ENCODE measurements around the gene FGF6. TPM values are rescaled to one million over a fixed set of nuclear protein-coding genes. Genes with fewer than 3 reads are reported as not detected.

Gene FGF6
- total and polyA plus RNA-seq, 9 of the 15 experiments (the other 6 are each of a cell fraction or from before 2014, with no cell fraction given) = 0.14 TPM; not detected in 8

GRCh38 chr12:4486049-4486699, 40.6 kb upstream of the FGF6 start (continued):
- no peak for TF ChIP-seq MAZ (CRISPR knock-in tag; conservative IDR thresholded peaks at IDR 0.05 in 1 of 2, IDR thresholded peaks at IDR 0.05 in 1 of 2)

- DNase-seq (ENCODE audit: extremely low read depth in 1 of 4, low spot score in 3 of 4) = no peak
- ChIA-PET POLR2A (interaction anchor here (0.7 kb wide), 1 partner anchor 44 kb away, joined by 3 read pairs; no protein-coding TSS in a partner anchor), CTCF (ENCODE audit: low intra/inter-chr PET ratio) (no interaction called here)
- in situ Hi-C loops (cut with MboI) = no loop called here
- Histone ChIP-seq H3K4me3 (no peak overlapping the region), H3K27me3 (ENCODE audit: control insufficient read depth in 2 of 2, insufficient read depth in 2 of 2, low read length in 2 of 2) (no peaks in the 10 kb centered on the region), H3K9ac (ENCODE audit: insufficient read depth in 1 of 2, low read depth in 2 of 2, low read length in 2 of 2) (no peak overlapping the region), H3K4me1 (replicated peaks in 1 of 2; ENCODE audit: control insufficient read depth in 2 of 2, insufficient read depth in 2 of 2, low read length in 2 of 2) (no peaks in the 10 kb centered on the region), H3K9me3 (replicated peaks; ENCODE audit: control insufficient read depth, insufficient read depth, low read depth, low read length) (no peaks in the 10 kb centered on the region), H3K27ac (ENCODE audit: extremely low read depth, low read depth, low read length) (no peak overlapping the region), H3K4me2 (ENCODE audit: insufficient read depth, low read length) (no peak overlapping the region), H2AFZ (ENCODE audit: low read depth, low read length) (no peak overlapping the region), H3K9me1 (ENCODE audit: control insufficient read depth, insufficient read depth, low read length) (no peaks in the 10 kb centered on the region), H3K79me2 (ENCODE audit: control insufficient read depth, insufficient read depth, low read length) (no peaks in the 10 kb centered on the region), H4K20me1 (replicated peaks; ENCODE audit: control insufficient read depth, insufficient read depth, low read length) (no peaks in the 10 kb centered on the region), H3K36me3 (ENCODE audit: control insufficient read depth, insufficient read depth, low read length) (0 out of 3 replicates have a peak, but pooled peaks cover 7% of the 10 kb centered on the region)
- FAIRE-seq = no peak
- intact Hi-C loops (cut with micrococcal nuclease) = no loop called here
- no TSS peak for BruUV-seq (replicated peaks)
- TF ChIP-seq ZNF644 (tag; IDR thresholded peaks at IDR 0.05; ENCODE audit: low read depth) (no peak), DACH1 (IDR thresholded peaks at IDR 0.05; ENCODE audit: partially characterized antibody) (no peak), ZNF316 (IDR thresholded peaks at IDR 0.05) (peak; percentile 38), ZNF561 (CRISPR knock-in tag; conservative IDR thresholded peaks at IDR 0.05) (no peak), SMAD1 (IDR thresholded peaks at IDR 0.05; ENCODE audit: low read depth, low read length, partially characterized antibody) (no peak)
- ATAC-seq = no peak
- WGBS (ENCODE audit: insufficient coverage, low coverage, missing lambda C conversion rate) = 6% methylated on average over 4 of the region's 4 CpGs
Observed at GRCh38 chr12:4483885-4484823, 38.5 kb upstream of the FGF6 start.
